ENCODE results near the gene LIPI. TPM values are rescaled to one million over a fixed set of nuclear protein-coding genes. Genes with fewer than 3 reads are reported as not detected.

LIPI gene
- total RNA-seq, 6 donors from 2014 or later: not detected

DNA sequence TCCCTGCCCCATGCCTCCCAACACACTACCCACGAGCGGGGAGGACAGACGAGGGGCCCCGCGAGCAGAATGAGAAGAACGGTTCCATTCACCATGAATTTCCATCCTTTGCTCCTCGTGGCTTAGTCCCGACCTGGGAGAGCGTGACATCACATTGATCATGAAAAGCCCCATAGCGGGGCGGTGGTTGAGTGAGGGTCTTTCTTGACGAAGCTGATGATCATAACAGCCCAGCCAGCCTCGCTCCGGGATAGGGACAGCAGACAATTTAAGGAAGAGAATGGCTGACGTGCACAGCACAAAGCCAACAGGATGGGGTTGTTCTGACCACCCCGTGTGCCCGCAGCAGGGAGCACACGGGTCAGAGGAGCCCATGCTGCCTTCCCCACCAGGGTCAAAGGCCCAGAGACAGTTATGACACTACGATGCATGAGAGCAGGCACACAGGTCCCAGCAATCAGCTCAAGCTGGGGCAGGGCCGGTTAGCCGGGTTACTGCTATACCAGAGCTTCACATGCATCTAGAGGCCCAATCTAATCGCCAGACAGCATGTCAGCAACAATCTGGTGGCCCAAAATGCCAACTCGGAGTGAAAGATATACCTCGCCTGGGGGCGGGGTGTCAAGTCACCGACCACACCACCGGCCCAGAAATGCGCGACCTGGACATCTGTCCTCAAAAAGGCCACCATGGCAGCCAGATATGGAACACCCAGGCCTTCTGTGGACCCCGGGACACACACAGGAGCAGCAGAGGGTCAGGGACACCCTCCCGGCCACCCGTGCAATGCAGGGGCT is 135.2 kb downstream of the LIPI start:
- H3K27ac ChIP-seq: no peak overlapping the region
- peaks cover 0 to 12% (median 0%) of the 10 kb centered on the region in 4 donors for H3K9me3 ChIP-seq

GRCh38 chr21:14074177-14074576 is 136.6 kb downstream of the LIPI start:
- H3K9me3 ChIP-seq: peaks cover 0 to 12% (median 0%) of the 10 kb centered on the region in 4 donors
- H3K36me3 ChIP-seq: no peaks in the 10 kb centered on the region
- DNase-seq (no peak), ATAC-seq (ENCODE audit: low FRiP score in 2 of 2) (no peak)
- no peaks in the 10 kb centered on the region for H3K4me1 ChIP-seq
- H3K27ac ChIP-seq: no peak overlapping the region
- TF ChIP-seq POLR2A (IDR thresholded peaks at IDR 0.05): no peak
- TF ChIP-seq POLR2AphosphoS5 (IDR thresholded peaks at IDR 0.05): no peak
- TF ChIP-seq EP300 (IDR thresholded peaks at IDR 0.05): no peak
- TF ChIP-seq, protein P1, sequence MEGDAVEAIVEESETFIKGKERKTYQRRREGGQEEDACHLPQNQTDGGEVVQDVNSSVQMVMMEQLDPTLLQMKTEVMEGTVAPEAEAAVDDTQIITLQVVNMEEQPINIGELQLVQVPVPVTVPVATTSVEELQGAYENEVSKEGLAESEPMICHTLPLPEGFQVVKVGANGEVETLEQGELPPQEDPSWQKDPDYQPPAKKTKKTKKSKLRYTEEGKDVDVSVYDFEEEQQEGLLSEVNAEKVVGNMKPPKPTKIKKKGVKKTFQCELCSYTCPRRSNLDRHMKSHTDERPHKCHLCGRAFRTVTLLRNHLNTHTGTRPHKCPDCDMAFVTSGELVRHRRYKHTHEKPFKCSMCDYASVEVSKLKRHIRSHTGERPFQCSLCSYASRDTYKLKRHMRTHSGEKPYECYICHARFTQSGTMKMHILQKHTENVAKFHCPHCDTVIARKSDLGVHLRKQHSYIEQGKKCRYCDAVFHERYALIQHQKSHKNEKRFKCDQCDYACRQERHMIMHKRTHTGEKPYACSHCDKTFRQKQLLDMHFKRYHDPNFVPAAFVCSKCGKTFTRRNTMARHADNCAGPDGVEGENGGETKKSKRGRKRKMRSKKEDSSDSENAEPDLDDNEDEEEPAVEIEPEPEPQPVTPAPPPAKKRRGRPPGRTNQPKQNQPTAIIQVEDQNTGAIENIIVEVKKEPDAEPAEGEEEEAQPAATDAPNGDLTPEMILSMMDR (IDR thresholded peaks at IDR 0.05): no peak
- H3K27me3 ChIP-seq: no peaks in the 10 kb centered on the region
- WGBS, 2 donors: 96 to 98% methylated on average over 17 of the region's 17 CpGs
- no peak overlapping the region for H3K4me3 ChIP-seq

More for the DNA sequence above, 135.2 kb downstream of the LIPI start:
- WGBS, 2 donors: 96 to 98% methylated on average over 28 to 32 of the region's 32 CpGs
- TF ChIP-seq EP300 (IDR thresholded peaks at IDR 0.05) (no peak), POLR2A (IDR thresholded peaks at IDR 0.05) (no peak), POLR2AphosphoS5 (IDR thresholded peaks at IDR 0.05) (no peak)
- TF ChIP-seq, protein P1 (IDR thresholded peaks at IDR 0.05): no peak
- Histone ChIP-seq H3K36me3 (no peaks in the 10 kb centered on the region), H3K27me3 (no peaks in the 10 kb centered on the region), H3K4me3 (no peak overlapping the region), H3K4me1 (no peaks in the 10 kb centered on the region)
- no peak for ATAC-seq (ENCODE audit: low FRiP score in 2 of 2)
- no peak for DNase-seq

GRCh38 chr21:14073615-14074014 is 137.1 kb downstream of the LIPI start:
- TF ChIP-seq POLR2AphosphoS5 (IDR thresholded peaks at IDR 0.05) (no peak), POLR2A (IDR thresholded peaks at IDR 0.05) (no peak), EP300 (IDR thresholded peaks at IDR 0.05) (no peak)
- TF ChIP-seq, protein P1 (IDR thresholded peaks at IDR 0.05): no peak
- DNase-seq (no peak), ATAC-seq (ENCODE audit: low FRiP score in 2 of 2) (no peak)
- WGBS, 2 donors: 88 to 100% methylated on average over 5 to 12 of the region's 16 CpGs
- Histone ChIP-seq H3K9me3 (peaks cover 0 to 7% (median 0%) of the 10 kb centered on the region in 4 donors), H3K36me3 (no peaks in the 10 kb centered on the region), H3K4me1 (no peaks in the 10 kb centered on the region), H3K27me3 (no peaks in the 10 kb centered on the region), H3K4me3 (no peak overlapping the region), H3K27ac (no peak overlapping the region)

DNA sequence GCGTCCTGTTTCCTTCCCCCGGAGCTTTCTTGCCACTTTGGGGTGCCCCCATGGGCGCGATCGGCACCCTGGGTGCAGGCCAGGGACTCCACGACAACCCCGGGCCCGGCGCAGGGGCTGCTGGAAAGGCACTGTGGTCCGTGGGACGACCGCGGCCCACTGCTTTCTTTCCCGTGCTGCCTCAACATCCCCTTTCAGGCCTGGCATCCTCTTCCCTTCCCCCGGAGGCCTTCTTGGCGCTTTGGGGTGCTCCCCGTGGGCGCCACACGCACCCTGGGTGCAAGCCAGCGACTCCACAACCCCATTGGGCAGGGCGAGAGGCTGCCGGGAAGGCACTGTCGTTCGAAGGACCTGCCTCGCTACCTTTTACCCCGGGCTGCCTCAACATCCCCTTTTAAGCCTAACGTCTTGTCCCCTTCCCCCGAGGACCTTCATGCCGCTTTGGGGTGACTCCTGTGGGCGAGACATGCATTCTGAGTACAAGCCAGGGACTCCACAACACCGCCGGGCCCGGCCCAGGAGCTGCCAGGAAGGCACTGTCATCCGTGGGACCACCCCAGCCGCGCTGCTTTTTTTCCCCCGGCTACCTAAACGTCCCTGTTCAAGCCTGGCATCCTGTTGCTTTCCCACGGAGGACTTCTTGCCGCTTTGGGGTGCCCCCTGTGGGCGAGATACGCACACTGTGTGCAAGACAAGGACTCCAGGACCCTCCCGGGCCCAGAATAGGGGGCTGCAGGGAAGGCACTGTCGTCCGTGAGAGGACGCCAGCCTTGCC is 137.8 kb downstream of the LIPI start:
- peaks cover 0 to 6% (median 0%) of the 10 kb centered on the region in 4 donors for H3K9me3 ChIP-seq
- ATAC-seq (ENCODE audit: low FRiP score in 2 of 2): no peak
- H3K4me3 ChIP-seq: no peak overlapping the region
- no peaks in the 10 kb centered on the region for H3K4me1 ChIP-seq
- no peak for TF ChIP-seq POLR2AphosphoS5 (IDR thresholded peaks at IDR 0.05)
- no peak overlapping the region for H3K27ac ChIP-seq
- 96 to 97% methylated on average over 37 to 46 of the region's 46 CpGs for WGBS, 2 donors
- DNase-seq: no peak
- H3K36me3 ChIP-seq: no peaks in the 10 kb centered on the region
- no peaks in the 10 kb centered on the region for H3K27me3 ChIP-seq

All from upper lobe of left lung (tissue), 6 donors.